Activated naive CD4-positive, alpha-beta T cell treated with anti-CD3 and anti-CD28 coated beads for 36 hours (primary cell): ENCODE results near the gene TRAF2. TPM values are rescaled to one million over a fixed set of nuclear protein-coding genes. Genes with fewer than 3 reads are reported as not detected.

Experiments
- CTCF ChIA-PET: fragments of 350-600 bp; sonication (Branson Sonifier 250); formaldehyde crosslinking; loops from one replicate; lab custom pipeline; 2021; ENCODE audit warnings: antibody characterized with exemption; lab: Charles Lee
- DNase-seq: peaks from one replicate; pipeline ENCODE4 v3.0.0-alpha.2; 2020
- H3K27ac Mint-ChIP-seq: one replicate; pipeline ENCODE4 v1.8.0; 2021; ENCODE audit warnings: mild to moderate bottlenecking, mixed read lengths
- H3K27me3 Mint-ChIP-seq: one replicate; pipeline ENCODE4 v1.8.0; 2021; ENCODE audit warnings: low read depth, mixed read lengths
- H3K36me3 Mint-ChIP-seq: one replicate; pipeline ENCODE4 v1.8.0; 2021; ENCODE audit warnings: low read depth, mixed read lengths
- H3K4me1 Mint-ChIP-seq: one replicate; pipeline ENCODE4 v1.8.0; 2021; ENCODE audit warnings: low read depth, mixed read lengths
- H3K4me3 Mint-ChIP-seq: one replicate; pipeline ENCODE4 v1.8.0; 2021; ENCODE audit warnings: mild to moderate bottlenecking, moderate library complexity, mixed read lengths
- H3K9me3 Mint-ChIP-seq: one replicate; pipeline ENCODE4 v1.8.0; 2021; ENCODE audit warnings: mixed read lengths
- intact Hi-C: fragments of 100-400 bp; cut with micrococcal nuclease; formaldehyde crosslinking; loops from one replicate; pipeline ENCODE4 v1.15.1; 2023
- microRNA-seq: library from miRNA; unstranded; fragments of <30 nt; microRNA quantifications from one replicate; pipeline ENCODE4 v1.2.0, GENCODE V29; 2022; ENCODE audit warnings: borderline microRNAs expressed, borderline replicate concordance
- total RNA-seq, 2 experiments: library from RNA; stranded (reverse); gene quantifications; one replicate each; pipeline ENCODE4 v1.2.3, GENCODE V29; 2021

The TRAF2 gene
- total RNA-seq, 2 experiments from 2014 or later = 39.7 to 41.8 TPM

DNA sequence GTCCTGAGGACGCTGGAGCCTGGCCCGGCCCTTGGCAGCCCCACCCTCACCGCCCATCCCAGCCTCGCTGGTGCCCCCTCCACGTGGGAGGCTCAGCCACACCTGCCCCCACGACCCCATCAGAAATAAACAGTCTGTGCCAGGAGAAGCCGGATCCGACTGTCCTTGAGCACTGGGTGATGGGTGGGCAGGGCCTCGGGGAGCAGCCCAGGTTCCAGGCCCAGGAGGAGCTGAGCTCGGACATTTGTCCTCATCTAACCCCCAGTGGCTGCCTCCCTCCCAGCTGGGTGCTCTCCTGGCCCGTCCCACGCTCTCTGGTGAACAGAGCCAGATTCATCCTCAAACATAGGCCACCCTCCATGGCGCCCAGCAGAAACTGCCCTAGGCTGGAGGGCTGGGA, 86.4 kb downstream of the TRAF2 start:
- Mint-ChIP-seq H3K9me3 (no peaks in the 10 kb centered on the region), H3K36me3 (no peaks in the 10 kb centered on the region), H3K27ac (no peak overlapping the region), H3K4me1 (peaks cover 14% of the 10 kb centered on the region), H3K4me3 (no peak overlapping the region), H3K27me3 (no peaks in the 10 kb centered on the region)
- intact Hi-C loops = no loop called here
- CTCF ChIA-PET = interaction anchor here (0.8 kb wide), 1 partner anchor 22 kb away, joined by 3 read pairs; no protein-coding TSS in a partner anchor
- no peak for DNase-seq

DNA sequence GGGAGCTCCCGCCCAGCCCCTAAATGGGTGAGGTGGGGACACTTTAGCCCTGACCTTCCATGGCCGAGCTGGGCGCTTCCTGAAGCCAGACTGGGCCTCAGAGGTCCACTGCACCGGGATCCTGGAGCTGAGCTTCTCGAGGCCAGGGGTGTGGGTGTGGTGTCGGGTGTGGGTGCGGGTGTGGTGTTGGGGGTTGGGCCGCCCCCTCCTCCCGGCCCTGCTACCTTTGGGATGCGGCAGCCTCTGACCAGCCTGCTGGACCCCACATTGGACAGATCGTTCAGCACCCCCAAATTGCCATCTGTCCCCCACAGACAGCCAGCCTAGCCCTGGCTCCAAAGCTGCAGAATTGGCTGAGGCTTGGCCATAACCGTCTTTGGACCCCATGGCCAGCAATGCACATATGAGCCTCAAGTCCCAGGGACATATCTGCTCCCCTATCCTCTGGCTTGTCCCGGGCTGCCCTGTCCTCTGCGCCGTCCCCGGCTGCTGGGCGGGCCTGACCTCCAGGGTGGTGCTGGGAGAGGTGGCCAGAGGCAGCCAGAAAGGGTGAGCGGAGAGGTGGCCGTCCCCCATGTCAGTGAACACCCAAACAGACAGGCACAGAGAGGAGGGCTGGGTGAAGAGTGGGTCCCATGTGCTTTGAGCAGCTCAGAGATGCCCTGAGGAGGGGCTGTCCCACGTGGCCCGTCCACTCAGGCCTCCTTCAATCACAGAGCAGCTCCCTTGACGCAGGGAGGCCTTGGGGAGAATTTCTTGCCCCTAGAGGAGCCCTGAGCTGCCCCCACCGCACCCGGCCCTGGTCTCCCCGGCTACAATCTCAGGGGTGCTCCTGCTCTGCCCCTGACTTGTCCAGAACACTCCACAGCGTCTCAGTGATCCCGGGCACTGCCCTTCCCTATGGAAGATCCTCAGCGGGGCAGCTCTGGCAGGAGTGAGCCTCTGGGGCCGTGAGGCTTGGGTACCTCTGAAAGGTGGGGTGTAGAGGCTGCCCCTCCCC, 87.6 kb downstream of the TRAF2 start:
- no peaks in the 10 kb centered on the region for H3K9me3 Mint-ChIP-seq
- intact Hi-C loops = no loop called here
- peaks cover 14% of the 10 kb centered on the region for H3K4me1 Mint-ChIP-seq
- CTCF ChIA-PET = interaction anchor here (0.6 to 3.2 kb wide), 4 partner anchors 26 to 161 kb away, joined by 3 to 14 read pairs (median 6); no protein-coding TSS in a partner anchor
- H3K27me3 Mint-ChIP-seq = no peaks in the 10 kb centered on the region
- H3K27ac Mint-ChIP-seq = no peak overlapping the region
- DNase-seq = no peak
- no peak overlapping the region for H3K4me3 Mint-ChIP-seq
- no peaks in the 10 kb centered on the region for H3K36me3 Mint-ChIP-seq

DNA sequence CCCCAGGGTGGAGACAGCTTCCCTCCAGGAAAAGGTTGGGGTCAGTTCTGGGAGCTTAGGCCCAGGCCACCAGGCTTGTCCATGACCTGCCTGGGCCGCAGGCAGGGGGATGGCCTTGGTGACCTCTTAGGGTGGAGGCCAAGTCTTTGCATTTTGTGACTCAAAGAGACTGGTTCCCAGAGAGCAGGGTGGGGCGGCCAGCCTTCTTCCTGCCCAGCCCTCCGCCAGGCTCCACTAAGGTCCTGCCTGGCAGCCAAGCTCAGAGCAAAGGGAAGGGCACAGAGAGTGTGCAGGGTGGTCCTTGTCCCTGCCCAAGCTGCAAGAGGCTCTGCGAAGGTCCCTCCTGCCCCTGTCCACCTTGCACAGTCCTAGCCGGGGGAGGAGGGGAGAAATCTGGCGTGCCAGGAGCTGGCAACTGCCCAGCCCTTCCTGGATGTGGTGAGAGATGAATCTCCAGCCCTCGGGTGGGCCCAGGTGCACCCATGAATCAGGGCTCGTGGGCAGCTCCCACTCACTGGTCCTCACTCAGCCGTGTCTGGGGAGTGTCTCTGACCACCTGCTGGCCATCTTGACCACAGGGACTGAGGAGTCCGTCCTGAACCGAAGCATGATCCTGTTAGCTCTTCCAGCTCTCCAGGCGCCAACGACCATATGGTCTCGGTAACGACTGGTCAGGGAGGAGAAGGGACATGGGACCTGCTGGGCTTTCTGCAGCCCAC, 88.7 kb downstream of the TRAF2 start:
- Mint-ChIP-seq H3K4me3 (no peak overlapping the region), H3K4me1 (peaks cover 14% of the 10 kb centered on the region)
- CTCF ChIA-PET = interaction anchor here (0.6 to 3.2 kb wide), 4 partner anchors 27 to 162 kb away, joined by 3 to 14 read pairs (median 6); no protein-coding TSS in a partner anchor

DNA sequence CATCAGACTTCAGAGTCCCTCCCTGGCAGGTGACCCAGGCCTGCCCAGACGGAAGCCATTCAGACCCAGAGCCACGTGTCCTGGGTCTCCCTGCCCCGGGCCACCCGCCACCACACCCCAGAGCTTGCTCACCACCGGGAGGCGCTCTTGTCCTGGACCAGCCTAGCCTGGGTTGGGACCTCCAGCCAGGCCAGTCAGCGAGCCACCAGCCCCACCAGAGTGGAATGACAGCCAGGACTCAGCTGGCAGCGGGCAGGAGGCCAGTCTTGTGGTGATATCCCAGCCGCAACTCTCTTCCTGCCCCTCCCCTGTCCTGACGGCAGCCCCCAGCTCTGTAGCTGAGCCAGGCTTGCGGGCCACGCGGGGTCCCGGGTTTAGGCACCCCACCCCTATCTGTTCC, 89.3 kb downstream of the TRAF2 start:
- H3K36me3 Mint-ChIP-seq = no peaks in the 10 kb centered on the region
- H3K4me1 Mint-ChIP-seq = peaks cover 14% of the 10 kb centered on the region
- H3K27me3 Mint-ChIP-seq = peaks cover 1% of the 10 kb centered on the region
- H3K27ac Mint-ChIP-seq = no peak overlapping the region
- intact Hi-C loops = no loop called here
- CTCF ChIA-PET = interaction anchor here (3.2 kb wide), 1 partner anchor 59 kb away, joined by 14 read pairs; no protein-coding TSS in a partner anchor
- H3K9me3 Mint-ChIP-seq = no peaks in the 10 kb centered on the region
- peak; percentile 45 for DNase-seq
- no peak overlapping the region for H3K4me3 Mint-ChIP-seq

More for the DNA sequence above, 88.7 kb downstream of the TRAF2 start:
- DNase-seq = no peak
- Mint-ChIP-seq H3K27me3 (no peaks in the 10 kb centered on the region), H3K27ac (no peak overlapping the region), H3K36me3 (no peaks in the 10 kb centered on the region), H3K9me3 (no peaks in the 10 kb centered on the region)
- intact Hi-C loops = no loop called here

Small RNA genes lying within 50 kb of the gene (microRNA-seq; reads per million reads assigned to microRNA genes)
- 7.7 reads per million, percentile 13 among the genes with 10 or more reads in this experiment for gene MIR4479

Other genes with a start within 250 kb of the TRAF2 start
- gene EGFL7, start 223.6 kb upstream of the TRAF2 start, total RNA-seq = under 1 TPM; 0.25 to 0.52 TPM
- 1 to 10 TPM; 8.7 to 9.4 TPM for gene AGPAT2, start 199.1 kb upstream of the TRAF2 start, total RNA-seq
- under 1 TPM in 1 of 2 experiments, not detected in 1; 0.10 TPM for gene DIPK1B, start 173.9 kb upstream of the TRAF2 start, total RNA-seq
- gene LCN10, start 143.6 kb upstream of the TRAF2 start, total RNA-seq = 1 to 10 TPM in 1 of 2 experiments, under 1 TPM in 1; 0.83 to 1.0 TPM
- not detected for gene LCN6, start 138.0 kb upstream of the TRAF2 start, total RNA-seq
- gene LCN8, start 128.3 kb upstream of the TRAF2 start, total RNA-seq = not detected
- not detected for gene LCN15, start 122.0 kb upstream of the TRAF2 start, total RNA-seq
- gene TMEM141, start 95.2 kb upstream of the TRAF2 start, total RNA-seq = 10 to 100 TPM; 38.1 to 39.6 TPM
- under 1 TPM; 0.38 to 0.47 TPM for gene CCDC183, start 90.2 kb upstream of the TRAF2 start, total RNA-seq
- 10 to 100 TPM; 74.9 to 82.7 TPM for gene RABL6, start 78.6 kb upstream of the TRAF2 start, total RNA-seq
- 1 to 10 TPM; 1.7 to 2.0 TPM for gene AJM1, start 44.0 kb upstream of the TRAF2 start, total RNA-seq
- 100 to 1,000 TPM; 110 to 116 TPM for gene PHPT1, start 37.1 kb upstream of the TRAF2 start, total RNA-seq
- gene MAMDC4, start 34.2 kb upstream of the TRAF2 start, total RNA-seq = 10 to 100 TPM; 15.9 to 16.1 TPM
- 100 to 1,000 TPM; 259 to 288 TPM for gene EDF1, start 20.2 kb upstream of the TRAF2 start, total RNA-seq
- 10 to 100 TPM; 44.0 to 47.8 TPM for gene FBXW5, start 58.2 kb downstream of the TRAF2 start, total RNA-seq
- gene C8G, start 58.7 kb downstream of the TRAF2 start, total RNA-seq = under 1 TPM in 1 of 2 experiments, not detected in 1; 0.83 TPM
- gene LCN12, start 65.8 kb downstream of the TRAF2 start, total RNA-seq = 1 to 10 TPM; 1.1 to 1.9 TPM
- not detected for gene PTGDS, start 91.0 kb downstream of the TRAF2 start, total RNA-seq
- gene LCNL1, start 96.5 kb downstream of the TRAF2 start, total RNA-seq = not detected
- 10 to 100 TPM; 75.9 to 76.8 TPM for gene PAXX, start 105.9 kb downstream of the TRAF2 start, total RNA-seq
- gene CLIC3, start 110.1 kb downstream of the TRAF2 start, total RNA-seq = not detected
- gene ABCA2, start 141.7 kb downstream of the TRAF2 start, total RNA-seq = 1 to 10 TPM; 4.1 to 4.7 TPM
- not detected for gene FUT7, start 145.6 kb downstream of the TRAF2 start, total RNA-seq
- gene NPDC1, start 159.7 kb downstream of the TRAF2 start, total RNA-seq = 10 to 100 TPM; 14.2 to 15.9 TPM
- not detected for gene ENTPD2, start 167.5 kb downstream of the TRAF2 start, total RNA-seq
- 1 to 10 TPM; 3.8 to 3.9 TPM for gene SAPCD2, start 184.0 kb downstream of the TRAF2 start, total RNA-seq
- 1 to 10 TPM; 2.6 to 3.4 TPM for gene UAP1L1, start 191.0 kb downstream of the TRAF2 start, total RNA-seq
- gene MAN1B1, start 200.5 kb downstream of the TRAF2 start, total RNA-seq = 10 to 100 TPM; 18.7 to 18.9 TPM
- gene DPP7, start 228.2 kb downstream of the TRAF2 start, total RNA-seq = 100 to 1,000 TPM; 162 to 167 TPM